Activated CD4-positive, alpha-beta T cell treated with anti-CD3 and anti-CD28 coated beads, Interleukin-2, amount 50 U/mL, for 4 hours (primary cell): Measurements from ENCODE around the gene CARNS1.

ENCODE experiments used
- DNase-seq, 2 experiments: peaks; one replicate each; pipeline ENCODE4 v3.0.0-alpha.2; 2020

The CARNS1 gene

DNA sequence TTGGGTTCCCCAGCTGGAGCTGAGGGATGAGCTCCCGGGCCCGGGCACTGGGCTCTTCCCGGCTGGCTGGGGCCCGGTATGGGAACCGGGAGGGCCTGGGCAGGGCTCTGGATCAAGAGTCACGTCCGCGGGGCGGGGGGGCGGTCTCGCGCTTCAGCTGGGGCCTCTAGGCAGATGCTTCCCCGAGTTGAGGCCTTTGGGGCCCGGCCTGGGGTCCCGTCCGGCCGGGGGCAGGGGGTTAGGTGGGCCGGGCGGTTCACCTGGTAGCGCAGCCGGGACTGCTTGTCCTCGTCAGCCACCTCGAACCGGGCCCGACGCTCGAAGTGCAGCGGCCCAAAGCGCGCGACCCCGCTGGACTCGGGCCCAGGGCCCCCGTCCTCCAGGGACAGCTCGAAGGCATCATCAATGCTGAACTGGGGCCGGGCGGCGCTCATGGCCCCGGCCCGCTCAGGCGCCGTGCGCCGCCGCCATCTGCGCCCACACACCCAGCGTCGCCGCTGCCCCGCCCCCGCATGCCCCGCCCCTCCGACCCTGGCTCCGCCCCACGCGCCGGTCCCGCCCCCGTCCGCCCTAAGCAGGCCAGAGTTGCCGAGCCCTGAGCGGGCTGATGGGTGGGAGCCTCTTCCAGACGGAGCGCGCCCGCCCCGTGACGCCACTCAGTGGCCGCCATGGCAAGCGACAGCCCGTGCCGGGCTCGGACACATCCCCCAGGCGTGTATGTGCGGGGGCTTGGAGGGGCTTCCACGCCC is 53.5 kb downstream of the CARNS1 start, which contains the start of gene TMEM134:
Gene TMEM134 (minus strand): TSS at position 493 of the 749 bp plus-strand sequence. CDS start 59 bp downstream, at position 434.
- peak; percentile 88 to 90 for DNase-seq

DNA sequence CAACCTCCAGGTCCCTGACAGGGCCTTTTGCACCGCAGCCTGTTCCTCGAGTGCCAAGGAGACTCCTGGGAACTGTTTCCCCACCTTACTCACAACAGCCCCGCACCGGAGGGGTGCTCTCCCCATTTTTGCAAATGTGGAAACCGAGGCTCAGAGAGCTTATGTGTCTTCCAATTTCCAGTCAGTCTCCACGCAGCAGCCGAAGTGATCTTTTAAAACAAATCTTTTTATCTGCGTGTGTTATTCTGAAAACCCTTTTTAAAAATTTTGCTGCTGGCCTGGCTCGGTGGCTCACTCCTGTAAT is 54.0 kb downstream of the CARNS1 start:
- DNase-seq = no peak

DNA sequence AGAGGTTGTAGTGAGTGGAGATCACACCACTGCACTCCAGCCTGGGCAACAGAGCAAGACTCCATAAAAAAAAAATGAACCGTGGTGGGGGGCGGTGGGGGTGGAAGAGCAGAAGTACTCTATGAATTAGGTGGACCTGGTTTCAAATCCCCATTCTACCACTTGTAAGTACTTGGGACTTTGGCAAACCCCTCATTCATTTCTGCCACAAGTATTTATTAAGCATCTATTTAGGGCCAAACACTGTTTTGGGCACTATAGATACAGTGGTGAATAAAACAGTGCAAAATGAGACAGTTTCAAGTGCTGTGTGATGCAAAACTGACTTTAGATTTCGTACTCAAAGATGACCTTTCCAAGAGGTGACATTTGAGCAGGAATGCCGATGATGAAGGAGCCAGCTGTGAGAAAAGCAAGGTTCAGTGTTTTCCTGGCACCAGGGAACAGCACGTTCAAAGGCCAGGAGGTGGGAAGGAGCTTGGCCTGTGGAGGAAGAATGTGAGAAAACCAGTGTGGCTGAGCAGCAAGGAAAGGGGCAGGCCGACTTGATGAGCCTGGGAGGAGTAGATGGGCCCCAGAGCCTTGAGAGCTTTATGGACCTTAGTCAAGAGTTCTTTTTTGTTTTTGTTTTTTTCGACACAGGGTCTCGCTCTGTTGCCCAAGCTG is 55.0 kb downstream of the CARNS1 start:
- no peak for DNase-seq

DNA sequence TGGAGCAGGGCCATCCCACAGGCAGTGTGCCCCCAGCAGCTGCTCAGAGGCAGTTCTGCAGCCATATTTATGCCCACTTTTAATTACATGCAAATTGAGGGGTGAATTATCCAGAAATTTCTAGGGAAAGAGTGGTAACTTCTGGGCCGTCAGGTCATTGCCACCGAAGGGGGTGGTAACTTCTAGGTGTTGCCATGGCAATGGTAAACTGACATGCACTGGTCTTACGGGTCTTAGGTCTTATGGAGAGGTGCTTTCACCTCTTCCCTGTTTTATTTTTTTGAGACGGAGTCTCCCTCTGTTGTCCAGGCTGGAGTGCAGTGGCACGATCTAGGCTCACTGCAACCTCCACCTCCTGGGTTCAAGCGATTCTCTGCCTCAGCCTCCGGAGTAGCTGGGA is 57.4 kb downstream of the CARNS1 start:
- DNase-seq = no peak
